ENCODE results near the gene PSAT1. TPM values are rescaled to one million over a fixed set of nuclear protein-coding genes. Genes with fewer than 3 reads are reported as not detected.

PSAT1 gene
- total and polyA plus RNA-seq, 2 of the 13 experiments (the other 11 are each of a cell fraction or from before 2014, with no cell fraction given) = 135 to 229 TPM

GRCh38 chr9:78311886-78312524 lies 15.1 kb downstream of the PSAT1 start:
- no peak overlapping the region for H2AFZ ChIP-seq (ENCODE audit: low read length)
- no peak for FAIRE-seq
- no peaks in the 10 kb centered on the region for H3K9me3 ChIP-seq (ENCODE audit: low read length)
- TF ChIP-seq TFDP1 (CRISPR knock-in tag; IDR thresholded peaks at IDR 0.05; ENCODE audit: borderline replicate concordance) = no peak
- no peak for TF ChIP-seq SSRP1 (CRISPR knock-in tag; IDR thresholded peaks at IDR 0.05)
- TF ChIP-seq RBFOX2 (IDR thresholded peaks at IDR 0.05; ENCODE audit: low read depth, low read length) = 0 out of 2 replicates have a peak, but pooled peaks have one; percentile 9
- no peak for TF ChIP-seq ZNF577 (CRISPR knock-in tag; IDR thresholded peaks at IDR 0.05; ENCODE audit: borderline replicate concordance, low read depth)
- TF ChIP-seq ZNF619 (CRISPR knock-in tag; IDR thresholded peaks at IDR 0.05) = no peak
- TF ChIP-seq ZNF652 (CRISPR knock-in tag; IDR thresholded peaks at IDR 0.05; ENCODE audit: borderline replicate concordance, low read depth) = peak; percentile 49; the same call in 1 of the 2 replicates
- TF ChIP-seq SETDB1 (CRISPR knock-in tag; IDR thresholded peaks at IDR 0.05; ENCODE audit: borderline replicate concordance) = no peak
- no peak overlapping the region for H3K27ac ChIP-seq (ENCODE audit: extremely low read length, insufficient read depth, low read length)
- TSS peak; percentile 13 for BruUV-seq (replicated peaks)
- in situ Hi-C loops (cut with HindIII; ENCODE audit: extremely low pct_ligation_motif_present, low pct_unique_long_range_greater_than_20kb) = loop anchor here (10.0 kb wide), 1 partner anchor 47 kb away; no protein-coding TSS in a partner anchor
- DNase-seq (ENCODE audit: low spot score) = no peak
- 84% methylated on average over 7 of the region's 9 CpGs for WGBS (ENCODE audit: low lambda C conversion rate)
- no peak overlapping the region for H3K9ac ChIP-seq (ENCODE audit: insufficient read depth, low read depth, low read length)
- no peak overlapping the region for H3K4me3 ChIP-seq (replicated peaks in 1 of 3; ENCODE audit: insufficient read depth in 1 of 3, low read depth in 2 of 3, low read length in 3 of 3)
- CTCF ChIA-PET (ENCODE audit: low intra/inter-chr PET ratio, low total read pairs) = no interaction called here
- H3K79me2 ChIP-seq (ENCODE audit: insufficient read depth, low read length) = peaks cover 20% of the 10 kb centered on the region
- no peaks in the 10 kb centered on the region for H3K27me3 ChIP-seq (ENCODE audit: control insufficient read depth in 1 of 2, insufficient read depth in 2 of 2, low read length in 2 of 2)
- no peak for ATAC-seq
- H3K4me1 ChIP-seq (ENCODE audit: insufficient read depth, low read length) = no peaks in the 10 kb centered on the region; the same call in 1 of the 2 replicates
- H3K36me3 ChIP-seq (replicated peaks in 1 of 2; ENCODE audit: control insufficient read depth in 1 of 2, insufficient read depth in 2 of 2, low read length in 2 of 2) = peaks cover 38 to 89% of the 10 kb centered on the region in 2 experiments
- H4K20me1 ChIP-seq (ENCODE audit: insufficient read depth, low read length) = peaks cover 30% of the 10 kb centered on the region
- POLR2A ChIA-PET = interaction anchor here (9.3 kb wide), 1 partner anchor 16 kb away, joined by 76 read pairs; the partner anchor contains the start of gene PSAT1
- H3K4me2 ChIP-seq (ENCODE audit: low read depth, low read length) = no peak overlapping the region
- intact Hi-C loops (cut with micrococcal nuclease; ENCODE audit: unreplicated experiment) = loop anchor here (5.0 kb wide), 1 partner anchor 50 kb away; no protein-coding TSS in a partner anchor

Measured in HepG2 (cell line).